Gastroesophageal sphincter (tissue), 3 donors: ENCODE data around the gene MPZL1.
"Not testable (repeated sequence)": the region's sequence is repeated elsewhere in the genome, so short reads cannot be mapped to it uniquely, and the experiment has no call there.

Experiments
- CTCF ChIP-seq, 4 experiments: fragments of 200-600 bp in 2 of 4; fragments of 450-650 bp in 2 of 4; sonication (generic) in 1 of 4; IDR thresholded peaks; one replicate each; pipeline ENCODE4 v1.5.1; 2017 to 2019; ENCODE audit warnings: antibody characterized with exemption in 4 of 4, mild to moderate bottlenecking in 2 of 4, moderate library complexity in 2 of 4
- EP300 ChIP-seq: sonication (generic); formaldehyde crosslinking; IDR thresholded peaks from one replicate; pipeline ENCODE4 v1.6.1; 2017; ENCODE audit warnings: antibody characterized with exemption, mild to moderate bottlenecking

DNA sequence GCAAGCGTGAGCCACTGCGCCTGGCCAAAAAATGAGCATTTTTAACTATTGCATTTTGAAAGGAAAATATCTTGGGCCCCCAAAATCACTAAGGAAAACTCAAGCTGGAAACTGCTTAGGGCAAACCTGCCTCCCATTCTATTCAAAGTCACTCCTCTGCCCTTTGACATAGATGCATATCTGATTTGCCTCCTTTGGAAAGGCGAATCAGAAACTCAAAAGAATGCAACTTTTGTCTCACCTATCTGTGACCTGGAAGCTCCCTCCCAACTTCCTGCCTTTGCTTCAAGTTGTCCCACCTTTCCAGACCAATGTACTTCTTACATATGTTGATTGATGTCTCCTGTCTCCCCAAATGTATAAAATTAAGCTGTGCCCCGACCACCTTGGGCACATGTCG is 108.9 kb downstream of the MPZL1 start:
- not testable (repeated sequence) for TF ChIP-seq CTCF (IDR thresholded peaks at IDR 0.05); EP300
